ENCODE results near the gene GPR173.
A peak's percentile ranks its signal among the peaks of the same experiment; 100 is the strongest.

The GPR173 gene

GRCh38 chrX:53048169-53049126 is at the start of gene GPR173:
Gene GPR173, plus strand, starts transcription at chrX:53048789. Its CDS starts 27,833 bp downstream, at chrX:53076622.
- no peaks in the 10 kb centered on the region for H3K9me3 ChIP-seq (ENCODE audit: control insufficient read depth, insufficient read depth, low read length)
- no peaks in the 10 kb centered on the region for H3K36me3 ChIP-seq (ENCODE audit: insufficient read depth, low read length)
- H3K9ac ChIP-seq (ENCODE audit: low read depth, low read length): peak within 1 kb of the TSS; percentile 80
- peaks cover 8% of the 10 kb centered on the region for H3K4me1 ChIP-seq (ENCODE audit: insufficient read depth, low read length)

- no peaks in the 10 kb centered on the region for H3K36me3 ChIP-seq (ENCODE audit: insufficient read depth, low read length)
- H3K9ac ChIP-seq (ENCODE audit: low read depth, low read length): peak overlapping the region; percentile 30; the same call in 1 of the 2 replicates
- H3K4me1 ChIP-seq (ENCODE audit: insufficient read depth, low read length): peaks cover 2% of the 10 kb centered on the region; the same call in 1 of the 2 replicates
- no peaks in the 10 kb centered on the region for H3K9me3 ChIP-seq (ENCODE audit: control insufficient read depth, insufficient read depth, low read length)
Measured at GRCh38 chrX:53000447-53001135, 48.0 kb upstream of the GPR173 start.

GRCh38 chrX:53001958-53002357 is 46.6 kb upstream of the GPR173 start:
- no peak overlapping the region for H3K9ac ChIP-seq (ENCODE audit: low read depth, low read length)
- H3K4me1 ChIP-seq (ENCODE audit: insufficient read depth, low read length): no peaks in the 10 kb centered on the region
- H3K9me3 ChIP-seq (ENCODE audit: control insufficient read depth, insufficient read depth, low read length): no peaks in the 10 kb centered on the region
- H3K36me3 ChIP-seq (ENCODE audit: insufficient read depth, low read length): no peaks in the 10 kb centered on the region

GRCh38 chrX:53003111-53003510 is 45.5 kb upstream of the GPR173 start:
- H3K9ac ChIP-seq (ENCODE audit: low read depth, low read length): no peak overlapping the region

GRCh38 chrX:53004038-53004437 is 44.6 kb upstream of the GPR173 start:
- Histone ChIP-seq H3K9ac (ENCODE audit: low read depth, low read length) (no peak overlapping the region), H3K4me1 (ENCODE audit: insufficient read depth, low read length) (no peaks in the 10 kb centered on the region), H3K36me3 (ENCODE audit: insufficient read depth, low read length) (no peaks in the 10 kb centered on the region), H3K9me3 (ENCODE audit: control insufficient read depth, insufficient read depth, low read length) (no peaks in the 10 kb centered on the region)

More at GRCh38 chrX:53003111-53003510, 45.5 kb upstream of the GPR173 start:
- Histone ChIP-seq H3K4me1 (ENCODE audit: insufficient read depth, low read length) (no peaks in the 10 kb centered on the region), H3K9me3 (ENCODE audit: control insufficient read depth, insufficient read depth, low read length) (no peaks in the 10 kb centered on the region), H3K36me3 (ENCODE audit: insufficient read depth, low read length) (no peaks in the 10 kb centered on the region)

- Histone ChIP-seq H3K4me1 (ENCODE audit: insufficient read depth, low read length) (no peaks in the 10 kb centered on the region), H3K9me3 (ENCODE audit: control insufficient read depth, insufficient read depth, low read length) (no peaks in the 10 kb centered on the region), H3K9ac (ENCODE audit: low read depth, low read length) (no peak overlapping the region), H3K36me3 (ENCODE audit: insufficient read depth, low read length) (no peaks in the 10 kb centered on the region)
Measured at GRCh38 chrX:53004811-53005210, 43.8 kb upstream of the GPR173 start.

- Histone ChIP-seq H3K9ac (ENCODE audit: low read depth, low read length) (no peak overlapping the region), H3K36me3 (ENCODE audit: insufficient read depth, low read length) (no peaks in the 10 kb centered on the region), H3K4me1 (ENCODE audit: insufficient read depth, low read length) (no peaks in the 10 kb centered on the region), H3K9me3 (ENCODE audit: control insufficient read depth, insufficient read depth, low read length) (no peaks in the 10 kb centered on the region)
Measured at GRCh38 chrX:53005327-53005726, 43.3 kb upstream of the GPR173 start.

GRCh38 chrX:53009032-53009431 is 39.6 kb upstream of the GPR173 start:
- Histone ChIP-seq H3K9ac (ENCODE audit: low read depth, low read length) (no peak overlapping the region), H3K9me3 (ENCODE audit: control insufficient read depth, insufficient read depth, low read length) (no peaks in the 10 kb centered on the region), H3K4me1 (ENCODE audit: insufficient read depth, low read length) (no peaks in the 10 kb centered on the region), H3K36me3 (ENCODE audit: insufficient read depth, low read length) (no peaks in the 10 kb centered on the region)

GRCh38 chrX:53013291-53013690 is 35.3 kb upstream of the GPR173 start:
- H3K9me3 ChIP-seq (ENCODE audit: control insufficient read depth, insufficient read depth, low read length): no peaks in the 10 kb centered on the region; the same call in none of the 2 replicates

GRCh38 chrX:53018627-53019026 is 30.0 kb upstream of the GPR173 start:
- H3K4me1 ChIP-seq (ENCODE audit: insufficient read depth, low read length): no peaks in the 10 kb centered on the region
- H3K9ac ChIP-seq (ENCODE audit: low read depth, low read length): no peak overlapping the region
- H3K36me3 ChIP-seq (ENCODE audit: insufficient read depth, low read length): no peaks in the 10 kb centered on the region
- H3K9me3 ChIP-seq (ENCODE audit: control insufficient read depth, insufficient read depth, low read length): no peaks in the 10 kb centered on the region; the same call in none of the 2 replicates

More at GRCh38 chrX:53013291-53013690, 35.3 kb upstream of the GPR173 start:
- no peaks in the 10 kb centered on the region for H3K4me1 ChIP-seq (ENCODE audit: insufficient read depth, low read length)
- H3K9ac ChIP-seq (ENCODE audit: low read depth, low read length): no peak overlapping the region
- no peaks in the 10 kb centered on the region for H3K36me3 ChIP-seq (ENCODE audit: insufficient read depth, low read length)

- Histone ChIP-seq H3K9me3 (ENCODE audit: control insufficient read depth, insufficient read depth, low read length) (peaks cover 6% of the 10 kb centered on the region; the same call in 1 of the 2 replicates), H3K36me3 (ENCODE audit: insufficient read depth, low read length) (no peaks in the 10 kb centered on the region), H3K4me1 (ENCODE audit: insufficient read depth, low read length) (no peaks in the 10 kb centered on the region), H3K9ac (ENCODE audit: low read depth, low read length) (no peak overlapping the region)
Measured at GRCh38 chrX:53022381-53022780, 26.2 kb upstream of the GPR173 start.

GRCh38 chrX:53028678-53029077 is 19.9 kb upstream of the GPR173 start:
- Histone ChIP-seq H3K9me3 (ENCODE audit: control insufficient read depth, insufficient read depth, low read length) (peaks cover 6% of the 10 kb centered on the region; the same call in 1 of the 2 replicates), H3K4me1 (ENCODE audit: insufficient read depth, low read length) (no peaks in the 10 kb centered on the region), H3K36me3 (ENCODE audit: insufficient read depth, low read length) (no peaks in the 10 kb centered on the region), H3K9ac (ENCODE audit: low read depth, low read length) (no peak overlapping the region)

GRCh38 chrX:53031380-53031779 is 17.2 kb upstream of the GPR173 start:
- Histone ChIP-seq H3K4me1 (ENCODE audit: insufficient read depth, low read length) (no peaks in the 10 kb centered on the region), H3K9ac (ENCODE audit: low read depth, low read length) (no peak overlapping the region), H3K9me3 (ENCODE audit: control insufficient read depth, insufficient read depth, low read length) (no peaks in the 10 kb centered on the region), H3K36me3 (ENCODE audit: insufficient read depth, low read length) (no peaks in the 10 kb centered on the region)

- H3K36me3 ChIP-seq (ENCODE audit: insufficient read depth, low read length): no peaks in the 10 kb centered on the region
- H3K9ac ChIP-seq (ENCODE audit: low read depth, low read length): no peak overlapping the region
- no peaks in the 10 kb centered on the region for H3K4me1 ChIP-seq (ENCODE audit: insufficient read depth, low read length)
Measured at GRCh38 chrX:53036149-53036548, 12.4 kb upstream of the GPR173 start.

More at GRCh38 chrX:53036149-53036548, 12.4 kb upstream of the GPR173 start:
- no peaks in the 10 kb centered on the region for H3K9me3 ChIP-seq (ENCODE audit: control insufficient read depth, insufficient read depth, low read length)
